GM23248 (cell line): Measurements from ENCODE around the gene KIRREL1. TPM values are rescaled to one million over a fixed set of nuclear protein-coding genes. Genes with fewer than 3 reads are reported as not detected.

ENCODE experiments used
- DNase-seq: peaks from one replicate; pipeline ENCODE4 v3.0.0-alpha.2; 2015
- H2AFZ ChIP-seq: fragments of 200-600 bp; sonication (generic); 2 replicates; pipeline ENCODE4 v1.6.1; 2016; ENCODE audit warnings: antibody characterized with exemption
- H3F3A ChIP-seq: fragments of 200-600 bp; sonication (generic); 2 replicates; pipeline ENCODE4 v1.6.1; 2016; ENCODE audit warnings: mild to moderate bottlenecking, antibody characterized with exemption, mixed run types; ENCODE audit not compliant: insufficient read depth
- H3K27ac ChIP-seq: fragments of 200-600 bp; sonication (generic); 2 replicates; pipeline ENCODE4 v1.5.1; 2016; ENCODE audit warnings: mild to moderate bottlenecking
- H3K27me3 ChIP-seq: fragments of 200-600 bp; sonication (generic); replicated peaks from 2 replicates; pipeline ENCODE4 v1.6.1; 2016; ENCODE audit warnings: mild to moderate bottlenecking; ENCODE audit not compliant: insufficient read depth
- H3K36me3 ChIP-seq: fragments of 200-600 bp; sonication (generic); 2 replicates; pipeline ENCODE4 v1.6.1; 2016; ENCODE audit warnings: low read depth, mild to moderate bottlenecking
- H3K4me1 ChIP-seq: fragments of 200-600 bp; sonication (generic); 2 replicates; pipeline ENCODE4 v1.6.1; 2016; ENCODE audit warnings: mild to moderate bottlenecking; ENCODE audit not compliant: insufficient read depth
- H3K4me2 ChIP-seq: fragments of 200-600 bp; sonication (generic); one replicate; pipeline ENCODE4 v1.6.1; 2016; ENCODE audit warnings: mild to moderate bottlenecking; ENCODE audit not compliant: unreplicated experiment
- H3K4me3 ChIP-seq: fragments of 200-600 bp; sonication (generic); 2 replicates; pipeline ENCODE4 v1.5.1; 2016; ENCODE audit warnings: mild to moderate bottlenecking
- H3K79me2 ChIP-seq: fragments of 200-600 bp; sonication (generic); 2 replicates; pipeline ENCODE4 v1.6.1; 2016; ENCODE audit warnings: mild to moderate bottlenecking; ENCODE audit not compliant: insufficient read depth
- H3K9ac ChIP-seq: fragments of 200-600 bp; sonication (generic); 2 replicates; pipeline ENCODE4 v1.6.1; 2016; ENCODE audit warnings: mild to moderate bottlenecking
- H3K9me2 ChIP-seq: fragments of 200-600 bp; sonication (generic); 2 replicates; pipeline ENCODE4 v1.6.1; 2016; ENCODE audit warnings: mixed run types, mild to moderate bottlenecking, moderate library complexity; ENCODE audit not compliant: insufficient read depth
- H3K9me3 ChIP-seq: fragments of 200-600 bp; sonication (generic); one replicate; pipeline ENCODE4 v1.6.1; 2017; ENCODE audit warnings: low read depth
- H4K20me1 ChIP-seq: fragments of 200-600 bp; sonication (generic); 2 replicates; pipeline ENCODE4 v1.6.0; 2016; ENCODE audit not compliant: insufficient read depth
- EZH2 ChIP-seq: fragments of 200-600 bp; sonication (generic); IDR thresholded peaks from 2 replicates; pipeline ENCODE4 v1.6.1; 2018; ENCODE audit warnings: antibody characterized with exemption, mild to moderate bottlenecking; ENCODE audit not compliant: insufficient read depth, poor library complexity, severe bottlenecking
- EZH2phosphoT487 ChIP-seq: fragments of 200-600 bp; sonication (generic); IDR thresholded peaks from 2 replicates; pipeline ENCODE4 v1.6.1; 2018; ENCODE audit warnings: antibody characterized with exemption, moderate library complexity, mild to moderate bottlenecking, low read depth; ENCODE audit not compliant: insufficient read depth
- WGBS, 2 experiments: methylation state at CpG; one replicate each; pipeline ENCODE4 v1.1.6; 2015 to 2017; ENCODE audit warnings: low lambda C conversion rate in 2 of 2, low coverage in 1 of 2; ENCODE audit errors: missing lambda C conversion rate in 2 of 2; 5-methylcytosine and 5-hydroxymethylcytosine counted together
- in situ Hi-C: fragments of 300-500 bp; cut with MboI; formaldehyde crosslinking; loops from 2 replicates; pipeline ENCODE4 v1.15.0; 2020
- polyA plus RNA-seq: library from polyadenylated mRNA; unstranded; fragments of >200 nt; fragmentation: Nextera tagmentation; extraction: Ambion mirVana; gene quantifications from 2 replicates; pipeline ENCODE4 v1.2.1, GENCODE V29; 2016
- total RNA-seq: library from RNA; depleted of rRNA; stranded (reverse); fragments of >200 nt; shearing (Covaris generic); gene quantifications from 2 replicates; pipeline ENCODE4 v1.2.3, GENCODE V29; 2014

KIRREL1 gene
- total and polyA plus RNA-seq, 2 experiments from 2014 or later, result 33.7 to 108 TPM

GRCh38 chr1:157951230-157951629 is 42.2 kb upstream of the KIRREL1 start:
- no peak overlapping the region for H3K27ac ChIP-seq
- H3K9ac ChIP-seq, result no peak overlapping the region
- no peaks in the 10 kb centered on the region for H3K4me1 ChIP-seq
- H3K36me3 ChIP-seq, result no peaks in the 10 kb centered on the region
- no peak overlapping the region for H3K4me3 ChIP-seq
- DNase-seq, result no peak
- no peaks in the 10 kb centered on the region for H3K9me3 ChIP-seq
- in situ Hi-C loops, result no loop called here
- H4K20me1 ChIP-seq, result no peaks in the 10 kb centered on the region
- peaks cover 15% of the 10 kb centered on the region for H3K27me3 ChIP-seq
- no peaks in the 10 kb centered on the region for H3K79me2 ChIP-seq
- H3K4me2 ChIP-seq, result no peak overlapping the region
- H3K9me2 ChIP-seq, result no peaks in the 10 kb centered on the region
- H3F3A ChIP-seq, result no peaks in the 10 kb centered on the region
- no peak for TF ChIP-seq EZH2phosphoT487
- no peak for TF ChIP-seq EZH2
- no peak overlapping the region for H2AFZ ChIP-seq
- WGBS, 2 experiments, result 63 to 67% methylated on average over 5 of the region's 5 CpGs

DNA sequence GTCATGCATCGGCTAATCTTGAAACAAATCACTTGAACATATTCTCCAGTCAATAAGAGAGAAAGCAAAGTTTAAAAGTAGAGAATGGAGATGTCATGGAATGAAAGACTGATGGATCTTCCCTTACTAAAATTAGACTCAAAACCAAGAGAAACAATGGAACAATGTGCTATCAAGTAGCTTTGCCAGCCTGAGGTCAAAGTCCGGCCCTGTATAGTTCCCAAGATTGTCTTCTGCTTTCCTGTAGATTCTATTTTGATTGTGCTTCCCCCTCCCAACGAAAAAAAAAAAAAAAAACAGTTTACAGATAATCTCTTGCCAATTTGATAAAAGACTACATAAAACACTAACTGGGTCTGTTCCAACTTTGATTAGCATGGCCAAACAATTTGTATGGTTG is 40.8 kb upstream of the KIRREL1 start:
- Histone ChIP-seq H4K20me1 (no peaks in the 10 kb centered on the region), H3F3A (no peaks in the 10 kb centered on the region), H3K36me3 (no peaks in the 10 kb centered on the region), H3K4me3 (no peak overlapping the region), H3K79me2 (no peaks in the 10 kb centered on the region), H3K9me3 (no peaks in the 10 kb centered on the region), H3K27ac (no peak overlapping the region), H3K9ac (no peak overlapping the region), H2AFZ (no peak overlapping the region), H3K27me3 (peaks cover 21% of the 10 kb centered on the region), H3K4me2 (no peak overlapping the region), H3K4me1 (no peaks in the 10 kb centered on the region), H3K9me2 (no peaks in the 10 kb centered on the region)
- 43 to 48% methylated on average over 3 of the region's 3 CpGs for WGBS, 2 experiments
- in situ Hi-C loops, result no loop called here
- DNase-seq, result no peak
- TF ChIP-seq EZH2phosphoT487 (no peak), EZH2 (no peak)

DNA sequence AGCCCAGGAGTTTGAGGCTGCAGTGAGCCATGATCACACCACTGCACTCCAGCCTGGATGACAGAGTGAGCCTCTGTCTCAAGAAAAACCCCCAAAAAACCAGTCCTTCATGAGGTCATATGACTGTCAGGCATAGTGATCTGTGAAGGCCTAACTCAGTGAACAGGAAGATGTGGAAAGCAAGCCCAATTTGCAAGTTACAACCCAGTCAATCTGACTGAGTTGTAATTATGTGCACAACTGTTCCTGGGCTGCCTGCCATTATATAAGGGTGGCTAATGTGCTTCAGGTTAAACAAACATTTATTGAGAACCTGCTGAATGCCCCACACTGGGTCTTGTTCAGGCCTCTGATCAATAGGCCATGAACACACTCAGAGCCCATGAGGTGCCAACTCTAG is 38.2 kb upstream of the KIRREL1 start:
- DNase-seq, result no peak
- Histone ChIP-seq H3K4me1 (no peaks in the 10 kb centered on the region), H3K4me2 (no peak overlapping the region), H2AFZ (no peak overlapping the region), H4K20me1 (no peaks in the 10 kb centered on the region), H3K27ac (no peak overlapping the region), H3K9me2 (no peaks in the 10 kb centered on the region), H3K79me2 (no peaks in the 10 kb centered on the region), H3F3A (no peaks in the 10 kb centered on the region), H3K36me3 (no peaks in the 10 kb centered on the region), H3K27me3 (peaks cover 42% of the 10 kb centered on the region), H3K4me3 (no peak overlapping the region), H3K9ac (no peak overlapping the region), H3K9me3 (no peaks in the 10 kb centered on the region)
- in situ Hi-C loops, result no loop called here
- TF ChIP-seq EZH2phosphoT487 (no peak), EZH2 (no peak)

DNA sequence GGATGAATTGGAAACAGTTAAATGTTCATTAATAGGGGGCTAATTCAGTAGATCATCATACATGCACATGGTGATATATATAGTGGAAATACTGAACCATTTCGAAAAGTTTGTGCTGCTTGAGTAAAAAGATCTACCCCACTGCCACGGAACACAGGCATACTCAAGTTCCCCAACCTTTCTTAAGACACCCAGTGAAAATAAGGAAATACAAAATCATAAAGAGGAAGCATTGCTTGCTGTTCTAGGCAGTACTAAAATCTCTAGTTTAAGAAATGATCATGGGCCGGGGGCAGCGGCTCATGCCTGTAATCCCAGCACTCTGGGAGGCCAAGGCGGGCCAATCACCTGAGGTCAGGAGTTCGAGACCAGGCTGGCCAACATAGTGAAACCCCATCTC is 37.6 kb upstream of the KIRREL1 start:
- Histone ChIP-seq H3K4me3 (no peak overlapping the region), H3K9me3 (no peaks in the 10 kb centered on the region), H3K79me2 (no peaks in the 10 kb centered on the region), H3K27me3 (peaks cover 37% of the 10 kb centered on the region), H3K36me3 (no peaks in the 10 kb centered on the region), H3K27ac (no peak overlapping the region), H3K4me1 (no peaks in the 10 kb centered on the region), H3K9ac (no peak overlapping the region), H3K9me2 (no peaks in the 10 kb centered on the region), H4K20me1 (no peaks in the 10 kb centered on the region), H3K4me2 (no peak overlapping the region), H3F3A (no peaks in the 10 kb centered on the region), H2AFZ (no peak overlapping the region)
- no peak for DNase-seq
- TF ChIP-seq EZH2, result no peak
- no peak for TF ChIP-seq EZH2phosphoT487
- WGBS, 2 experiments, result 41 to 48% methylated on average over 6 of the region's 6 CpGs
- in situ Hi-C loops, result no loop called here

- TF ChIP-seq EZH2phosphoT487, result no peak
- no peak for TF ChIP-seq EZH2
- Histone ChIP-seq H3F3A (no peaks in the 10 kb centered on the region), H2AFZ (no peak overlapping the region), H3K9me2 (no peaks in the 10 kb centered on the region), H4K20me1 (no peaks in the 10 kb centered on the region), H3K4me3 (no peak overlapping the region), H3K4me1 (0 out of 2 replicates have a peak, but pooled peaks cover 1% of the 10 kb centered on the region), H3K9me3 (no peaks in the 10 kb centered on the region), H3K4me2 (no peak overlapping the region), H3K27ac (no peak overlapping the region), H3K79me2 (no peaks in the 10 kb centered on the region), H3K27me3 (peaks cover 34% of the 10 kb centered on the region), H3K9ac (no peak overlapping the region), H3K36me3 (no peaks in the 10 kb centered on the region)
- in situ Hi-C loops, result no loop called here
- 13 to 24% methylated on average over 2 of the region's 2 CpGs for WGBS, 2 experiments
- no peak for DNase-seq
Observed at GRCh38 chr1:157956732-157957131, 36.7 kb upstream of the KIRREL1 start.
